Ishikawa (cell line): ENCODE results near the gene GLYATL3.

Experiments used
- CEBPB ChIP-seq: IDR thresholded peaks from 2 replicates; pipeline ENCODE4 v1.6.1; 2012
- CREB1 ChIP-seq: IDR thresholded peaks from 2 replicates; pipeline ENCODE4 v1.6.1; 2012; ENCODE audit warnings: low read depth
- EGR1 ChIP-seq: IDR thresholded peaks from 2 replicates; pipeline ENCODE4 v1.6.1; 2012
- EP300 ChIP-seq: IDR thresholded peaks from 2 replicates; pipeline ENCODE4 v1.6.1; 2012; ENCODE audit warnings: borderline replicate concordance
- FOXM1 ChIP-seq: IDR thresholded peaks from 2 replicates; pipeline ENCODE4 v1.6.1; 2012; ENCODE audit warnings: low read depth, borderline replicate concordance
- NFIC ChIP-seq: IDR thresholded peaks from 2 replicates; pipeline ENCODE4 v1.6.1; 2012
- RAD21 ChIP-seq: IDR thresholded peaks from 2 replicates; pipeline ENCODE4 v1.6.1; 2012; ENCODE audit warnings: low read depth
- TAF1 ChIP-seq: IDR thresholded peaks from 2 replicates; pipeline ENCODE4 v1.6.1; 2012; ENCODE audit warnings: low read depth, mild to moderate bottlenecking
- TCF12 ChIP-seq: IDR thresholded peaks from 2 replicates; pipeline ENCODE4 v1.6.1; 2012; ENCODE audit warnings: low read depth
- TEAD4 ChIP-seq: IDR thresholded peaks from 2 replicates; pipeline ENCODE4 v1.6.1; 2012
- USF1 ChIP-seq: IDR thresholded peaks from 2 replicates; pipeline ENCODE4 v1.6.1; 2012
- YY1 ChIP-seq: IDR thresholded peaks from 2 replicates; pipeline ENCODE4 v1.6.1; 2012; ENCODE audit warnings: low read depth
- ZBTB7A ChIP-seq: IDR thresholded peaks from 2 replicates; pipeline ENCODE4 v1.6.1; 2012; ENCODE audit warnings: low read depth
- TF ChIP-seq, protein P1 (sequence below): IDR thresholded peaks from 2 replicates; pipeline ENCODE4 v1.6.1; 2012; ENCODE audit warnings: low read depth, mild to moderate bottlenecking
- TF ChIP-seq, protein P2 (sequence below): IDR thresholded peaks from 2 replicates; pipeline ENCODE4 v1.6.1; 2012

The GLYATL3 gene

GRCh38 chr6:49523901-49524300, 24.2 kb downstream of the GLYATL3 start:
- TF ChIP-seq CREB1 (no peak), EGR1 (no peak), CEBPB (no peak), USF1 (no peak), RAD21 (no peak), TCF12 (no peak), TEAD4 (no peak), EP300 (no peak), NFIC (no peak), TAF1 (no peak), ZBTB7A (no peak), FOXM1 (no peak), YY1 (no peak)
- TF ChIP-seq, protein P1, sequence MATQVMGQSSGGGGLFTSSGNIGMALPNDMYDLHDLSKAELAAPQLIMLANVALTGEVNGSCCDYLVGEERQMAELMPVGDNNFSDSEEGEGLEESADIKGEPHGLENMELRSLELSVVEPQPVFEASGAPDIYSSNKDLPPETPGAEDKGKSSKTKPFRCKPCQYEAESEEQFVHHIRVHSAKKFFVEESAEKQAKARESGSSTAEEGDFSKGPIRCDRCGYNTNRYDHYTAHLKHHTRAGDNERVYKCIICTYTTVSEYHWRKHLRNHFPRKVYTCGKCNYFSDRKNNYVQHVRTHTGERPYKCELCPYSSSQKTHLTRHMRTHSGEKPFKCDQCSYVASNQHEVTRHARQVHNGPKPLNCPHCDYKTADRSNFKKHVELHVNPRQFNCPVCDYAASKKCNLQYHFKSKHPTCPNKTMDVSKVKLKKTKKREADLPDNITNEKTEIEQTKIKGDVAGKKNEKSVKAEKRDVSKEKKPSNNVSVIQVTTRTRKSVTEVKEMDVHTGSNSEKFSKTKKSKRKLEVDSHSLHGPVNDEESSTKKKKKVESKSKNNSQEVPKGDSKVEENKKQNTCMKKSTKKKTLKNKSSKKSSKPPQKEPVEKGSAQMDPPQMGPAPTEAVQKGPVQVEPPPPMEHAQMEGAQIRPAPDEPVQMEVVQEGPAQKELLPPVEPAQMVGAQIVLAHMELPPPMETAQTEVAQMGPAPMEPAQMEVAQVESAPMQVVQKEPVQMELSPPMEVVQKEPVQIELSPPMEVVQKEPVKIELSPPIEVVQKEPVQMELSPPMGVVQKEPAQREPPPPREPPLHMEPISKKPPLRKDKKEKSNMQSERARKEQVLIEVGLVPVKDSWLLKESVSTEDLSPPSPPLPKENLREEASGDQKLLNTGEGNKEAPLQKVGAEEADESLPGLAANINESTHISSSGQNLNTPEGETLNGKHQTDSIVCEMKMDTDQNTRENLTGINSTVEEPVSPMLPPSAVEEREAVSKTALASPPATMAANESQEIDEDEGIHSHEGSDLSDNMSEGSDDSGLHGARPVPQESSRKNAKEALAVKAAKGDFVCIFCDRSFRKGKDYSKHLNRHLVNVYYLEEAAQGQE = no peak
- TF ChIP-seq, protein P2, sequence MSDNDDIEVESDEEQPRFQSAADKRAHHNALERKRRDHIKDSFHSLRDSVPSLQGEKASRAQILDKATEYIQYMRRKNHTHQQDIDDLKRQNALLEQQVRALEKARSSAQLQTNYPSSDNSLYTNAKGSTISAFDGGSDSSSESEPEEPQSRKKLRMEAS = no peak

GRCh38 chr6:49524541-49524940, 24.8 kb downstream of the GLYATL3 start:
- TF ChIP-seq, protein P1 = no peak
- TF ChIP-seq TAF1 = no peak

DNA sequence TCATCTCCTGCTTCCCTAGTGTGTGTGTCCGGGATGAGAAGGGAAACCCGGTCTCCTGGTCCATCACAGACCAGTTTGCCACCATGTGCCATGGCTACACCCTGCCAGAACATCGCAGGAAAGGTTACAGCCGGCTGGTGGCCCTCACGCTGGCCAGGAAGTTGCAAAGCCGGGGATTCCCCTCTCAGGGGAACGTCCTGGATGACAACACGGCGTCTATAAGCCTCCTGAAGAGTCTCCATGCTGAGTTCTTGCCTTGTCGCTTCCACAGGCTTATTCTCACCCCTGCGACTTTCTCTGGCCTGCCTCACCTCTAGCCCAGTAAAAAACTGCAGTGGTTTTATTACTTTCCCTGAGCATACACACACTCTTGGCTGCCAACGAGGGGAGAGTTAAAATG, 26.9 kb downstream of the GLYATL3 start:
- TF ChIP-seq, protein P2 = no peak
- no peak for TF ChIP-seq YY1
- no peak for TF ChIP-seq CEBPB
- no peak for TF ChIP-seq EP300
- no peak for TF ChIP-seq NFIC
- no peak for TF ChIP-seq USF1
- no peak for TF ChIP-seq TAF1
- TF ChIP-seq CREB1 = no peak
- no peak for TF ChIP-seq EGR1

GRCh38 chr6:49527320-49527719, 27.6 kb downstream of the GLYATL3 start:
- TF ChIP-seq RAD21 (no peak), EGR1 (no peak), NFIC (no peak), CEBPB (no peak), EP300 (no peak), FOXM1 (no peak), TEAD4 (no peak), TCF12 (no peak)

DNA sequence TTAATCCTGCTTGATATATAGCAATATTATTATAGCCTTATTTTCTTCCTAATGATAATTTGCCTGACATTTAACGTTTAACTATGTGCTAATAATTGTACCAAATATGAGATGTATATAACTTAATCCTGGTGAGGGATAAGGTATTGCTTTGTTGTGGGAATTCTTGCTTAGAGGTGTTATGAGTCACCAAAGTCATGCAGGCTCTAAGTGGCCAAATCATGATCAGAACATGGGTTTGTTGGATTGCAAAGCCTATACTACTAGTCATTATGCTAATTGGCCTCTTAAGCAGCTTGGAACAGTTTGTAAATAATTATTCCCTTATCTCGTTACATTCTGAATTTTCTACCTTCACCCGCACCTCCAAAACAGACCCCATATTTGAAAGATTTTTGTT, 28.8 kb downstream of the GLYATL3 start:
- TF ChIP-seq EGR1 = no peak
- no peak for TF ChIP-seq ZBTB7A
- TF ChIP-seq TCF12 = no peak
- TF ChIP-seq TAF1 = no peak
- no peak for TF ChIP-seq EP300
- no peak for TF ChIP-seq TEAD4
- TF ChIP-seq YY1 = no peak
- no peak for TF ChIP-seq CEBPB
- no peak for TF ChIP-seq CREB1
- TF ChIP-seq RAD21 = no peak

DNA sequence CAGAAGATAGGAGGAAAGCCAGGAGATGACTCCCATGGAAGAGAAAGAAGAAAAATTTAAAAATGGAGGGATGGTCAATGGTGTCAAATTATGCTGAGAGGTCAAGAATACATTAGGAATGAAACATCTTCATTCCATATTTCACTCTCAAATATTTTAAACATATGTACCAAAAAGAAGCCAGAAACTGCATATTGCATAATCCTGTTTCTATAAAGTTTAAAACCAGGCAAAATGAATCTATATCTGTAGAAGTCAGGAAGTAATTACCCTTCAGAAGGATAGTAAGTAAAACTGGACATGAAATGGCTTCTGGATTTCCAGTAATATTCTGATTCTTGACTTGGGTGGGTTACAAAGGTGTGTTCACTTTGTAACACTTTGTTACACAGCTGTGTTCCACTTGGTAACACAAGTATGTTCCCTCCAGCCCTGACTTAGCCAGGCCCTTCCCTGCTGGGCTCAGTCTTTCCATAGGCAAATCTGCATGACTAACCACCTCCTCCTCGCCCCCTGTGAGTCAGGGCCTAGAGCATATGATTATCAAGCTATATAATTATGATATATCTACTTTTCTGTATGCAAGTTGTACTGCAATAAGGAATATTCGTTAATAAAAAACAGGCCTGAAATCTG, 30.5 kb downstream of the GLYATL3 start:
- TF ChIP-seq TEAD4 = no peak
- TF ChIP-seq NFIC = no peak
- TF ChIP-seq, protein P1 = no peak
- TF ChIP-seq, protein P2 = no peak
- TF ChIP-seq CREB1 = no peak
- TF ChIP-seq TCF12 = no peak
- TF ChIP-seq EP300 = no peak
- no peak for TF ChIP-seq YY1
- TF ChIP-seq EGR1 = no peak
- no peak for TF ChIP-seq FOXM1
- TF ChIP-seq TAF1 = no peak
- no peak for TF ChIP-seq USF1
- no peak for TF ChIP-seq RAD21
- no peak for TF ChIP-seq CEBPB
- no peak for TF ChIP-seq ZBTB7A
